AG09319 (cell line): ENCODE results near the gene TOB2.
A peak's percentile ranks its signal among the peaks of the same experiment; 100 is the strongest.
"Not testable (repeated sequence)": the region's sequence is repeated elsewhere in the genome, so short reads cannot be mapped to it uniquely, and the experiment has no call there.

ENCODE experiments used
- DNase-seq: peaks from one replicate; pipeline ENCODE4 v3.0.0-alpha.2; 2010; ENCODE audit warnings: low read depth; ENCODE audit errors: extremely low read depth
- CTCF ChIP-seq: IDR thresholded peaks from 2 replicates; pipeline ENCODE4 v1.5.1; 2011; ENCODE audit warnings: low read depth, mild to moderate bottlenecking, inconsistent platforms, low read length, moderate library complexity

TOB2 gene

GRCh38 chr22:41444360-41445128, 2.1 kb downstream of the TOB2 start:
- DNase-seq, result peak; percentile 88
- no peak for TF ChIP-seq CTCF

- no peak for DNase-seq
- no peak for TF ChIP-seq CTCF
Measured at GRCh38 chr22:41442240-41442792, 4.3 kb downstream of the TOB2 start.

GRCh38 chr22:41440511-41440910, 6.1 kb downstream of the TOB2 start:
- not testable (repeated sequence) for DNase-seq

GRCh38 chr22:41437198-41437597, 9.4 kb downstream of the TOB2 start:
- no peak for DNase-seq
- no peak for TF ChIP-seq CTCF

- no peak for DNase-seq
- TF ChIP-seq CTCF, result no peak
Measured at GRCh38 chr22:41436322-41437113, 10.1 kb downstream of the TOB2 start.

GRCh38 chr22:41435560-41435959, 11.0 kb downstream of the TOB2 start:
- no peak for DNase-seq
- no peak for TF ChIP-seq CTCF

- DNase-seq, result not testable (repeated sequence)
Measured at GRCh38 chr22:41434361-41435003, 12.1 kb downstream of the TOB2 start.

GRCh38 chr22:41433480-41433879, 13.1 kb downstream of the TOB2 start:
- DNase-seq, result not testable (repeated sequence)
